IMR-90 (cell line): ENCODE data around the gene GAREM2.

Experiments
- BHLHE40 ChIP-seq: fragments of 150-350 bp; IDR thresholded peaks from 2 replicates; pipeline ENCODE4 v1.6.1; 2016; ENCODE audit warnings: mild to moderate bottlenecking, low read depth, low read length
- CHD1 ChIP-seq: IDR thresholded peaks from 2 replicates; pipeline ENCODE4 v1.6.1; 2012; ENCODE audit warnings: low read depth, low read length, improper control_type of control experiment
- CTCF ChIP-seq: conservative IDR thresholded peaks from 2 replicates; pipeline ENCODE4 v1.5.1; 2012; ENCODE audit warnings: mild to moderate bottlenecking, low read depth, low read length, improper control_type of control experiment
- POLR2A ChIP-seq: IDR thresholded peaks from 2 replicates; pipeline ENCODE4 v1.6.1; 2012; ENCODE audit warnings: mild to moderate bottlenecking, low read depth, low read length
- SMC3 ChIP-seq: fragments of 150-350 bp; IDR thresholded peaks from 2 replicates; pipeline ENCODE4 v1.6.1; 2016; ENCODE audit warnings: low read depth, mild to moderate bottlenecking, antibody characterized with exemption, low read length, moderate library complexity
- USF2 ChIP-seq: fragments of 150-350 bp; IDR thresholded peaks from 2 replicates; pipeline ENCODE4 v1.6.1; 2017; ENCODE audit warnings: mild to moderate bottlenecking, antibody characterized with exemption, low read length, low read depth

- TF ChIP-seq USF2 (no peak), CTCF (no peak), CHD1 (no peak), POLR2A (no peak), BHLHE40 (no peak), SMC3 (no peak)
Observed at GRCh38 chr2:26196683-26197418, 24.0 kb downstream of the GAREM2 start.
